NCI-H748 treated with DMSO at 0.1 percent for 48 hours (cell line): Measurements from ENCODE around the gene DPH3.

ENCODE experiments used
- DNase-seq: peaks from one replicate; lab custom pipeline; 2025; lab: John Stamatoyannopoulos, UW

DPH3 gene

GRCh38 chr3:16290827-16291196 is 26.1 kb upstream of the DPH3 start:
- no peak for DNase-seq

- peak; percentile 15 for DNase-seq
Observed at GRCh38 chr3:16290007-16290826, 25.5 kb upstream of the DPH3 start.

GRCh38 chr3:16289144-16289889 is 24.6 kb upstream of the DPH3 start:
- DNase-seq = no peak

GRCh38 chr3:16288664-16289063 is 23.9 kb upstream of the DPH3 start:
- no peak for DNase-seq

DNA sequence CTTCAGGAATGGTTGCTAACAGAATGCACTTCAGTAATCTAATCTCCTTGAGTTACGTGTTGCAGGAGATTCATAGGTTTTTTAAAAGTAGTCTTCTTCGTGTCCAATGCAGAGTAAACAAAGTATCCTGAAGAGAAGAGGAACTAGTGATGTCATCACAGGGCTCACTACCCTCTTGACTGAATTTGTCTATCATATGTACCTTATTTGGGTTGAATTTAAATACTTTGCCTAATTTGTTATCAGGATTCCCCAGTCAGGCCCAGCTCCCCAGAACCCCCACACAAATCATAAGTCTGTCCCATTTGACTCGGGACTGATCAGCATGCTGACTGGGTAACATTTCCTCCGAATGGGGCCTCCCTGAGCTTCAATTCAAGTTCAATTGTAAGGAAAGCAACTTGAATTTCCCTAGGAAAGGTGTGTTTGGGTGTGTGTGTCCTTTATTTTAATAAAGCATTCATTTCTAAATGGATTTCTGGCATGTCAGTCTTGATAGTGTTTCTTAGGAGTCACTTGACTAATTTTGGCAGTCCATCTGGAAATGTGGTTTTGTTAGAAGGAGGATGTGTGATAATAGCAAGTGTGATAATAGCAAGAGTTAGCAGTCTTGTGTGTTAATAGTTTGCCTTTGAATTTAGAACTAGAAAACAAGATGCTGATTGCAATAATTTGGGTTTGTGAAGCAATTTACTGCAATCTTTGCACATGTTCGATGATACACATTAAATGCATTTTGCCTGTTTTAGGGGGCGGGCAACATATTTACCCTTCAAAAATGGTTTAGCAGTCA is 22.2 kb upstream of the DPH3 start:
- no peak for DNase-seq

DNA sequence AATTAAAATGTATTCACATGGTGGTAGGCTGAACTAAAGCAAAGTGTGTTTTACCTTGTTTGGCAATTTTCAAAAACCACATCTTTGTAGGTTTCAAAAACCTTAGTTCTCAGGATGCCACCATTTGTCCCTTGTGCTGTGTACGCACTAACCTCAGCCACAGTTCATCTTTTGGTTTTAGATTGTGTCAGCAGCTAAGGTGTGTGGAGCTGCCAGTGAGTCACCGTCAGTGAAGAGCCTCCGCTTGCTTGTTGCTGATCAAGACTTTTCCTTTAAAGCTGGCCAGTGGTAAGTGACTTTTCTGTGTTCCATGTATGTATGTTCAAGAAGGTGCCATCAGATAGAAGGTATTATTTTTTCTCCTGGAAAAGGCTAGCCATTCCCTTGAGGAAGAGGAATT is 21.4 kb upstream of the DPH3 start:
- DNase-seq = no peak

DNA sequence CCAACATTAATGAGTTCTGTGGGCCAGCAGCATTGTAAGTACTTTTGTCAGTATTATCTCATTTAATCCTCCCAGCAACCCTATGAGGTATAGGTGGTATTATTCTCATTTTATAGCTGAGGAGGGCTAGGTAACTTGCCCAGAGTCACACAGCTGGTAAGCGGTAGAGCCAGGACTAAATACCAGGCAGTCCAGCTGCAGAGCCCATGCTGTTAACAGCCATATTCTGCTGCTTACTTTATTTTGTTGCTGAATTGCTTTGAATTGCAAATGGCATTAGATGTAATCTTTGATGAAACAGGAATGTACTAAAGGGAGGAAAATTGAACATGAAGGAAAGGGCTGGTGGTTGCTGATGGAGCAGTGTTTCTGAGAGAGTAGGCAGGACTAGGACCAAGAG is 19.9 kb upstream of the DPH3 start:
- no peak for DNase-seq

- no peak for DNase-seq
Observed at GRCh38 chr3:16280671-16281070, 15.9 kb upstream of the DPH3 start.

DNA sequence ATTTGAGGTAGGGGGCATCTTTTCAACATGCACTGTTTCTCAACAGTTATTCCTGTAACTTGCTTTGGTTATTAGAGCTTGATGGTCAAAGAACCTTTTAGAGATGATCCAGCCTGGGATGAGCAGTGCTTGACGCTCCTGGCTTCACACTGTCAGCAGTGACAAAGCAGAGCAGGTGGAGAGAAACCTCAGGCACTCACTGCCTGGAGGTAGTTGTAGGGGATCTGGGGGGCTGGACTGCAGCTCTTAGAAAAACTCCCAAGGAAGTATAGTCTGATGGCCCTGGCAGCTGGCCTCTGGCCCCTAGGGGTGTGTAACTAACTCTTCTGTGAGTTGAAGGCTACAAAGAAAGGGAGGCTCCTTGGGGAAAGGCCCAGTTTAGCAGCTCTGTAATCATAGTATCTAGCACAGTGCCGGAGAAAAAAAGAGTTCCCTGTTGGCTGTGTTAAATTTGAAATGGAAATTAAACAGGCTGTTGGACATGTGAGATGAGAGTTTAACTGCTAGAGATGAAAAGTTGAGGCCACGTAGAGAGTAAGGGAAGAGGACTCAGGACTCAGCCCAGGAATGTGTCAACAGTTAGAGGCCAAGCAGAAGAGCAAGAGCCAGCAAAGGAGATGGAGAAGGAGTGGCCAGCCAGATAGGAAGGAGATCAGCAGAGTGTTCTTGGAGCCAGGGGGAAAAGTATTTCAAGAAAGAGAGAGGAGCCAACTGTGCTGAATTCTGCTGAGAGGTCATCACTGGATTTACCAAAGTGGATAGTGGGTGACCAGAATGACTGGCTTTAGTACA is 14.5 kb upstream of the DPH3 start:
- DNase-seq = no peak

GRCh38 chr3:16277471-16277870 is 12.7 kb upstream of the DPH3 start:
- no peak for DNase-seq

- no peak for DNase-seq
Observed at GRCh38 chr3:16273867-16274266, 9.1 kb upstream of the DPH3 start.

DNA sequence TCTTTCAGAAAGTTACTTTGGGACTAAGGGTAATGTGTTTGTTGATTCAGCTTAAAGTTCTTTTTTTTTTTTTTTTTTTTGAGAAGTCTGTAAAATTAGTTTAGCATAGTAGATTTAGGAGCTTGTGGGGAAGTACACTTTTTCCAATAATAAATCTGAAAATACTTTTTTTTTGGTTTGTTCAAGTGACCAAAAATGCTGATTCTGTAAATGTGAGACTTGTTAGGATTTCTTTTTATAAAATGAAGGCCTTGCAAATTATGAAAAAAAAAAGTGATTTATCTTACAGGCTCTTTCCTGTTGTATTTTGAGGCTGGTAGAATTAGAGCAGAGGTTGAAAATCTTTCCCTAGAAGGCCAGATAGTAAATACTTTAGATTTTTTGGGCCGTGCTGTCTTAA is 7.8 kb upstream of the DPH3 start:
- DNase-seq = no peak

- DNase-seq = no peak
Observed at GRCh38 chr3:16270855-16271254, 6.1 kb upstream of the DPH3 start.

- DNase-seq = no peak
Observed at GRCh38 chr3:16266714-16267113, 2.0 kb upstream of the DPH3 start.

- no peak for DNase-seq
Observed at GRCh38 chr3:16265455-16265786, 678 bp upstream of the DPH3 start.

GRCh38 chr3:16264174-16264707 is 502 bp downstream of the DPH3 start:
- no peak for DNase-seq

- no peak for DNase-seq
Observed at GRCh38 chr3:16262174-16262573, 2.6 kb downstream of the DPH3 start.

DNA sequence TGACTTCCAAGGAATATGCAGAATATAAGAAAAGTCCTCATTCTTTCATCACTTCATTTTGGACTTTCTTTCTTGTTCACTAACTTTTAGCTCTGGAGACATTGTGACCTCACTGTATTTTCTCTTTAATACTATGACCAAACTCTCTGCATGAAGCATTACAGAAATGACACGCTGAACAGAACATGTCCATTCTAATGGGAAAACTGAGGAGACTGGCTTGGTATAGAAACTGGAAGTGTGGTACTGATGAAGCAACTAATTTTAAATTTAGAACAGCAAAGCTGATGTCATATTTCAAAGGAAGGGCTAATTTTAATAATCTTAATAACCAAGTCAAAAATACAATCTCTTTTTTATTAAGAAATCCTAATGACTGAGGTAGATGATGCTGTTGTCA is 4.7 kb downstream of the DPH3 start:
- no peak for DNase-seq

- DNase-seq = no peak
Observed at GRCh38 chr3:16258866-16259265, 5.9 kb downstream of the DPH3 start.

- no peak for DNase-seq
Observed at GRCh38 chr3:16258177-16258576, 6.6 kb downstream of the DPH3 start.

DNA sequence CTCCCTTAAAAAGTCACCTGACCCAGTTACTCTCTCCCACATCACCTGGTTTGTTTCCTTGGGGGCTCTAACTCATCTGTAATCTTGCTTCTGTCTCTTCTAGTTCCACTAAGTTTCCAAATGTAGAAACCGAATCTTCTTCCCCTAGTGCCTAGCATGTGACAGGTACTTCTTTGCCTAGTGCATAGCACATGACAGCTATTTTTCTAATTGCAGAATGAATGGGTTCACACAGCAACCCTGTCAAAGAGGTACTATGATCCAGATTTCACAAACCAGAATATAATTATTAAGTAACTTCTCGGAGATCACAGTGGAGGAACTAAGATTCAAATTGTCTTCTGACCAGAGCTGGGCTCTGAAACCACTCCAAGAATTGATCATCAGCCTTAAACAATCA is 7.4 kb downstream of the DPH3 start:
- no peak for DNase-seq

DNA sequence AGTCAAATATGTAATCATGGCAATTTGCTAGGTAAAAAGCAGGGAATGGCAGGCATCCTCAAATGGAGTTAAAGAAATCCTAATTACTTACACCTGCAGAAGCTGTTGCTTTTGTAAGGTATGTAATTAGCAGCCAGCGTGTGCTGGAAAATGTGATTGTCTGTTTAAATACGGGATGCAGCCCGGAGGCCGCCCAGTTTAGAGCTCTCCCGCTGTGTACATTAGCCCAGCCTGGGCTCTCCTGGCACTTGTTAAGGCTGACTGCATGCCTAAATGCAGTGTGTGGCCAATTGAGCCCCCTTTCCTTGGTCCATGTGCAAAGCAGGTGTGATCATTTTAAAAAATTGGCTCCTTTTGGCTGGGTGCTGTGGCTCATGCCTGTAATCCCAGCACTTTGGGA is 9.0 kb downstream of the DPH3 start:
- DNase-seq = peak; percentile 39
